HG03097 (cell line): ENCODE results near the gene DAG1.
A peak's percentile ranks its signal among the peaks of the same experiment; 100 is the strongest.

Experiments
- ATAC-seq: cut with Tn5 transposase; IDR thresholded peaks from one replicate; pipeline ENCODE4 v1.9.1; 2021; ENCODE audit not compliant: unreplicated experiment, low FRiP score

Gene DAG1

DNA sequence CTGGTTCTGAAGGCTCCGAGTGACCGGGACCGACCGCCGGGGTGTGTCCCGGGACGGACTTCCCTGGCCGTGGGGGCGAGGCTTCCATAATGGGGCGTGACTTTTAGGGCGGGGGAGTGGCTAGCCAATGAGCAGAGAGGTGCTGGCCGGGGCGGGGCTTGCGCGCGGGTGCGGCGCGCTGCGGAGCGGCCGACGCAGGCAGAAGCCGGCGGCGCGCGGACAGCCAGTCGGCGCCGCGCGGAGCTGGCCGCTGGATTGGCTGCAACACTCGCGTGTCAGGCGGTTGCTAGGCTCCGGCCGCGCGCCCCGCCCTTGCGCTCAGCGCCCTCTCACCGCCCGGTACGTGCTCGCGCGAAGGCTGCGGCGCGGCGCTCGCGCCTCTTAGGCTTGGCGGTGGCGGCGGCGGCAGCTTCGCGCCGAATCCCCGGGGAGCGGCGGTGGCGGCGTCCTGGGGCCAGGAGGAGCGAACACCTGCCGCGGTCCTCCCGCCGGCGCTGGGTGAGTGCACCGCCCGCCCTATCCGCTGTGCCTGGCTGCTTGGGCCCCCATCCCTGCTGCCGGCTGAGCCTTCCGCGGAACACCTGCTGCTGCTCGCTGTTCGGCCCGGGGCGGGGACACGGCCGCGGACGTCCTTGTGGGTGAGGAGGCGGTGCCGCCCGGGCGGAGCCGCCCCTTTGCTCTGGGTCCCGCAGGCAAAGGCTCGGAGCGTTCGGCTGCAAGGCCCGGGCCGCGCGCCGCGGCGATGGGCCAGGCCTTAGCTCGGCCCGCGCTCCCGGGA lies at the start of gene DAG1:
Gene DAG1 (plus strand): TSS at position 332 of the 778 bp plus-strand sequence. CDS start 40,268 bp downstream, outside the sequence.
- peak; percentile 80 for ATAC-seq

DNA sequence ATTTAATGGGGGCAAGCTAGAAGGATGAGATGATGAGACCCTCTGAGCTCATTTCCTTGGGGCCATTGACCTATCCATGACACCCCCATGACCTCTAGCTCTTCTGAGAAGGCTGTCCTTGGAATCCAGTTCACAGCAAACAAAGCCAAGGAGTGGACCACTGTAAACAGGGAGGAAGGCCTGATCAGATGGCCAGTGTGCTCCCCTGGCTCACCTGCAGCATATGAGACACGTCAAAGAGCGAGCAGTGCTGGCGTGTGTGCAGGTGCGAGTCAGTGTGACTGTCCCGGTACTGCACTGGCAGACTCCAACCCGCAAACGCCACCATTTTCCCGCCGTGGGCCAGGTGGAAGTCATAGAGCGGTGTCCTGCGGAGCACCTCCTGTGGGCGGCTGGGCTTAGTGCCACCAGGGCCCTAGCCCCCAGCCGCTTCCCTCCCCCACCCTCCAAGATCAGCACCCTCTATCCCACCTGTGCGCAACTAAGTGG lies 48.1 kb upstream of the DAG1 start:
- ATAC-seq: no peak

DNA sequence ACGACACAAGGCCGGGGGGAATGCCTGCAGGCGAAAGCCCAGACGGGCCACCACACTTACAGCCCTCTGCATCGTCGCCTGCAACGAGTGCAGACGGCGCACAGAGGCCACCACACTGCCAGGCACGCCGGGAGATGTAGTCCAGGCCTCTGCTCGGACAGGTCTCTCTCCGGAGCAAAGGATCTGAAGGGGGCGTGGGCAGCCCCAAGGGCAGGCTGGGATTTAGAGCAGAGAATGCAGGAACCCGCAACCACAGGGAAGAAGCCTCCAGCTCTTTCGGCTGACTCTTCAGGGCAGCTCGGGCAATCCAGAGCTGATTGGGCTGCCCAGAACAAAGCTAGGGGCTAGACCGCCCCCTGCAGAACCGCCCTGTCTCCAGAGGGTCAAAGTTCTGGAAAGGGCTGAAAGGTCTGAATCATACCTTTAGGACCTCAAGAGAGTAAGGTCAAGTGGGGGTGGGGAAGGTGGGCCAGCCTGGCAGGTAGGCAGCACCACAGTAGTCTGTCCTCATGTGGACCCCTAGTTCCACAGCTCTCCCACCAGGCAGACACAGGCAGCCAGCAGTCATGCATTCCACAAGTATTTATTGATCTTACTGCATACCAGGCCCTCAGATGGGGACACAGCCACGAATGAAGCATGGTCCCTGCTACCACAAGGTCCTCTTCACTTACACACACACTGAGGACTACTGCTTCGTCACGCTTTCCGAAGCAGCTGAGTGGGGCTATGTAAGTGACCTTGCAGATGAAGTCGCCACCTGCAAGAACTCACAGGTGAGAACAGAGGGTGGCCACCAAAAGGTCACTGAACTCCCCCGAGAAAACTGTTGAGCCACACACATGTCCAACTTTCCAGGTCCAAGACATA lies 47.5 kb upstream of the DAG1 start, which contains the start of gene AMT:
Gene AMT (minus strand): TSS at position 95 of the 870 bp plus-strand sequence. CDS start 23 bp downstream, at position 72.
- ATAC-seq: no peak

DNA sequence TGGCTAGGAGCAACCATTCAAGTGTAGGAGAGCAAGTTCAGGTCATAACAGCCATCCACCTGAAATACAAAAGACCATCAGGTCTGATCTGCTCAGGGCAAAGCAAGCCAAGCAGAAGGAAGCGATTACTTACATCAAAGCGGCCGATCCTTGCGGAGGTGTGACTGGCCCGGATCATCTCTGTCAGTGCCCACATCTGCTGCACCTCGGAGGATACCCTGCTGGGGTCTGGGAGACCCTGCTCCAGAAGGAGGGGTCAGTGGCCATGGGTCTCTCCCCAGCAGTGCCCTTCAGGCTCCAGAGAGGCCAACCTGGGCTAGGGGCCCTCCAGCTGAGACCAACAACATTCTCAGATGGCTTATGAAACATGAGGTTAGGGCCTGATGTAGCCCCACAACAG lies 45.3 kb upstream of the DAG1 start:
- no peak for ATAC-seq

DNA sequence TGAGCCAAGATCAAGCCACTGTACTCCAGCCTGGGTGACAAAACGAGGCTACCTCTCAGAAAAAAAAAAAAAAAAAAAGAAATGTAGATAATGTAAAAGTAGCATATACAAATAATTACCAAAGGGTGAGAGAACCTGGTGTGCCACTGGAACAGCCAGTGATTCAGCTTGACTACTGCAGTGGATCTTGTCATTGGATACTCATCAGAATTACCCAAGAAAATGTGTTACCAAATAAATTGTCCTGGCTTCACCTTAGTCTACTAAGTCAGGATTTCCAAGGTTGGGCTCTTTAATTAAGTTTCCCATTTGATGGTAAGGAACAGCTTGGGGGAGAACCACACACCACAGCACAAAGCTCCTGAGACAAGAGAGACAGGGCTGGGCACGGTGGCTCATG lies 42.5 kb upstream of the DAG1 start:
- ATAC-seq: no peak

DNA sequence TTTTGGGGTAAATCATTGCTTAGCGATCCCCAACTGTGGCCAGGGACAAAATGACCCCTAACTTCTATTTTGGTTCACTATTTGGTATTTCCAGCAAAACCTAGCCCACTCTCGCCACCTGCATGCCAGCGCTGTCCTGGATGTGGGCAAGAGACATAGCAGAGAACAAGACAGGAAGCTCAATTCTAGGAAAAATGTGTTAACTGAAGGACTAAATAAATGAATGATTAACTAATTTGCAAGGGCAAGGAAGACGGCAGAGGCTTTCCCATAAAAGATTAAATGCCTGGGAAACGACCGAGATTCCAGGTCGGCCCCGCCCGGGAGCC lies 41.4 kb upstream of the DAG1 start:
- no peak for ATAC-seq

DNA sequence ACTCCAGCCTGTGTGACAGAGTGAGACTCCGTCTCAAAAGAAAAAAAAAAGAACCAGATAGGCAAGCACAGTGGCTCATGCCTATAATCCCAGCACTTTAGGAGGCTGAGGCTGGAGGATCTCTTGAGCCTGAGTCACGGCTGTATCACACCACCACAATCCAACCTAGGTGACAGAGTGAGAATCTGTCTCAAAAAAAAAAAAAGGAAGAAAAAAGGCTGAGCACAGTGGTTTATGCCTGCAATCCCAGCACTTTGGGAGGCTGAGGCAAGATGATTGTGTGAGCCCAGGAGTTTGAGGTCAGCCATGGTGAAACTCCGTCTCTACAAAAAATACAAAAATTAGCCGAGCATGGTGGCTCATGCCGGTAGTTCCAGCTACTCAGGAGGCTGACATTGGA lies 35.3 kb upstream of the DAG1 start:
- ATAC-seq: no peak

DNA sequence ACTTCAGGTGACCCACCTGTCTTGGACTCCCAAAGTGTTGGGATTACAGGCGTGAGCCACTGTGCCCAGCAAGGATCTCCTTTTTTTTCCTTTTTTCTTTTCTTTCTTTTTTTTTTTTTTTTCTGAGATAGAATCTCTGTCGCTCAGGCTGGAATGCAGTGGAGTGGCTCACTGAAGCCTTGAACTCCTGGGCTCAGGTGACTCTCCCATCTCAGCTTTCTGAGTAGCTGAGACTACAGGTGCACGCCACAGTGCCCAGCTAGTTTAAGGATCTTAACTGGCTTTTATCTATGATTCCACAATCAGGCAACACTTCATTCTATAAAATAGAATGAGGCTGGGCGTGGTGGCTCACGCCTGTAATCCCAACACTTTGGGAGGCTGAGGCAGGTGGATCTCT lies 24.7 kb upstream of the DAG1 start:
- no peak for ATAC-seq

DNA sequence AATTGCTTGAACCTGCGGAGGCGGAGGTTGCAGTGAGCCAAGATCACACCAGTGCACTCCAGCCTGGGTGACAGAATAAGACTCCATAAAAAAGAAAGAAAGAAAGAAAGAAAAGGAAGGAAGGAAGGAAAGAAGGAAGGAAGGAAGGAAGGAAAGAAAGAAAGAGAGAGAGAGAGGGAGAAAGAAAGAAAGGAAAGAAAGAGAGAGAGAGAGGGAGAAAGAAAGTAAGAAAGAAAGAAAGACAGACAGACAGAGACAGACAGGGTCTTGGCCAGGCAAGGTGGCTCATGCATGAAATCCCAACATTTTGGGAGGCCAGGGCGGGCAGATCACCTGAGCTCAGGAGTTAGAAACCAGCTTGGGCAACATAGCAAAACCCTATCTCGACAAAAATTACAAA lies 16.4 kb upstream of the DAG1 start:
- no peak for ATAC-seq

DNA sequence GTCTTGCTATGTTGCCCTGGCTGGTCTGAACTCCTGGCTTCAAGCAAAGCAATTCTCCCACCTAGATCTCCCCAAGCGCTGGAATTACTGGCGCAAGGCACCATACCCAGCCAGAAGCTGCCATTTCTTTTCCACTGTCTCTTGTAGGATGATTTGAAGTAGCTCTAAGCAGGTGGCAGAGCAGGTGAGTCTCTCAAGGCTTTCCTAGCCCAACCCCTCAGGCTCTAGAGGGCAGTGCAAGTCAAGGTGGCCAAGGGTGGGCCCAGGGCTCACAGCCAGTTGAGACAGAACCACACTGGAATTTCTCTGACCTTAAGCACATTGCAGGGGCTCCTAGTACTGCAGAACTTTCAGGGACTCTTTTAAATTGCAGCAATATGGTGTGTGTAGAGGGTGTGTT lies 15.6 kb upstream of the DAG1 start:
- no peak for ATAC-seq

DNA sequence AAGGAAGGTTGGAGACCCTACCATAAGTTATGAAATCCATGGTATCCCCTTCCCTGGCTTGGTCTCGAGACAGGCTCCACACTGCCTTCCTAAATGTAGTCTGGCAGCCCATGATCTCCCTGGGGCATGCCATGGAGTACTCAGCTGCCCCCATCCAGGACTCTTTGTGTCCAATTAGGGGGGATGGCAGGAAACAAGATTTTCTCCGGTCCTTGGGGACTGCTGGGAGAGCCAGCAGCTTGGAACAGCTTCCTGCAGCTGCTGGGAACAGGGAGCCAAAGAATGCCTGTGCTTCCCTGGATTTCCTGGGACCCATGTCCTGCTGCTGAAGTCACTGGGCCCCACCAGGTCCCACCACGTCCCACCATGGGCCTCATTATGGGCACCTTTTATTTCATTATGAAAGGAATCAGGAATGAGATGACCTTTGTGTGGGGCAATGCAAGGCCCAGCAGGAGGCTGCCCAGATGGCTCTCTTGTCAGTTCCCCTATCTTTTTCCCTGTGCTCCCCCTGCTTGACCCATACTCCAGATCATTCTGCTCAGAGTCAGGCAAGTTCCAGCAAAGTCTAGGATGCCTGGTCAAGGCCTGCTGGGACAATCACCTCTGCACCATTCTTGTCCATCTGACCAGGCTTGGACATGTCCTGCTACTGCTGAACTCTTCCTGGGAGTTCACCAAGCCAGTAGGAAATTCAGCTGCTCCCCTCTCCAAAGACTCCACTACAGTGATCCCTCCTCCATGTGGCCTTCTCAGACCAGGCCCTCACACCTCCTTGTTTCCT lies 15.0 kb upstream of the DAG1 start:
- no peak for ATAC-seq

DNA sequence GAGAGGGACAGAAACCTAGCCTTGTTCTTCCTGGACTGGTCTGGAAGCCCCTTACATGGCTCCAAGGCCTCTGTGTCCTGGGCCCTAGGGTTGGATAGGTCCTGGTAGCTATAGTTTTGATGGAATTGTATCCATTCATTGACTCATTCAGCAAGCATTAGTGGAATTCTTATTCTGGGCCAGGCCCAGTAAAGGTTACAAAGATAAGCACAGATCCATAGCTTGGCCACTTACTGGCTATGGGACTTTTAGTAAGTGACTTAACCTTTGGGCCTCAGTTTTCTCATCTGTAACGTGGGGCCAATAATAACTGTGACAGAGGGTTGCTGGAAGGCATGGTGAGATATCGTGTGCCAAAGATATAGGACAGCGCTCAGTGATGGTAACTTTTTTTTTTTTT lies 13.6 kb upstream of the DAG1 start:
- ATAC-seq: no peak

DNA sequence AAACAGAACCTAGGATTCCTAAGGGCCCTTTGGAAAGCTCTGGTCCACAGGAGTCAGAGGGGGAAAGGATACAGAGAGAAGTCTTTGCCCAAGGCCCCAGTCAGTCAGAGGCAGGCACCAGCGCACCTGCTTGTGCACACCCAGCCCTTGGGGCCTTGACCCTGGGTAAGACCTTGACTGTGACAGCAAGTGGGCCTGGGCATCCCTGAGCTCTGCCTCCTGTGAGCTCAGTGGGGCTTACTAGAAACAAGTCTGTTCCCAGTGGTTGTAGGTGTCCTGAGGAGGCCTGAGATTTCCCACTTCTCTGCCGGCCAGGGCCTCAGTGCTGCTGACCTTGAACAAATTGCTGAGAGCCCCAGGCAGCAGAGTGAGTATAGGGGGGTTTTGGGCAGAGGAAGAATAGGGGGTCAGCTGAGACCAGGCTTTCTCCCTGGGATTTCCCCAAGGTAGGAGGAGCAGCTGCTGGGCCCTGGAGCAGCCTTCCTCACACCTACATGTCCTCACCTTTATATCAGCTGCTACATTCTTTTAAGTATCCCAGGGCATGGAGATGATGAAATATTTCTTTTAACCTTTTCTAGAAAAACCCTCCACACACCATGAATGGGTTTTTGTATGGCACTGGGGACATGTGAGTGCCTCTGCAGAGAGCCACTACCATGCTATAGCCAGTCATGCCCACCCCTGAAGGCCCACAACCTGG lies 9.7 kb upstream of the DAG1 start:
- no peak for ATAC-seq

DNA sequence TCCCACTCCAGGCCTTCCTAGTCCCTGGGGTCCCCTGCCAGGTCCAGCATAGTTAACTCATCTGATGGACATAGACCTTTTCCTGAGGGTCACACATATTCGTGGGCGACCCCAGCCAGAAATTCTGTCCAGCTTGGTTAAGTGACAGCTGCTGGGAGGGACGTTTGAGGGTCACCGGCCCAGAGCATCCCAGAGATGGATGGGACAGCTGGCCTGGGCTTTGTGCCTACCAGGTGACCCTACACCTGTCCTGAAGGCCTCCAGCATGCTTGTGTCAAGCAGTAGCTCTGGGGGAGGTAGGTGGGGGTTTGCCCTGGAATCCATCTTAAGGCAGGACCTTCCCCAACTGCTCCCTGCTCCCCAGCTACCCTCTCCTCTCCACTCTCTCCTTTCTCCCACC lies 9.1 kb upstream of the DAG1 start:
- no peak for ATAC-seq

DNA sequence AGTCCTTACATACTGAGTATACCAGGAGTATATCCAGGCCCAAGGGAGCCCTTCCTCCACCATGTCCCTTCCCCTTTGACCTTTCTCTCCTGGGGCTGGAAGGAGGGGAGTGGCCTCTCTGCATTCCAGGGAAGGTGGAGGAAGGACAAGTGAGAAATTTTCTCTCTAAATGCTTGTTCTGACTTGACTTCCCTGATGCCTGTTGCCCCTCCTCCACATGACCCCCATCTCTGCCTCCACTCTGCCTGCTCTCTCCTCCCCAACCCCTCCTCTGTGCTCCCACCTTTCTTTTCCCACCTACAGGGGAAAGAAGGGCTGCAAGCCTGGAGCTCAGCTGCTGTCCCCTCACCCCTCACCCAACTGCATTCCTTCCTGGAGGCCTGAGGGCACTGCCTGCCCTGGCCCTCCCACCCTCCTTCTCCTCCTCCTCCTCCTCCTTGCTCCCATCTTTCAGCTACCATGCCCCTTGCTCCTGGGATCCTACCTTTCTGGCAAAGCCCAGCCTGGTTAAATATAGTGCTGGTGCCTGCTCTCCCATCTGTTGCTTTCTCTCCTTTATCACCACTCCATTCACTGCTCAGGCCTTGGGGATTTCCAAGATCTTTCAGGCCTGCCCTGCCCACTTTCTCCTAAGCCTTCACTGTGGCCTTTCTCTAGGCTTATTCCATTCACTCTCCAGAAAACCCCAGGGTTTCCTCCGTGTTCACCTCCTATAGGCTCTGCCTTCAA lies 8.5 kb upstream of the DAG1 start:
- ATAC-seq: no peak

DNA sequence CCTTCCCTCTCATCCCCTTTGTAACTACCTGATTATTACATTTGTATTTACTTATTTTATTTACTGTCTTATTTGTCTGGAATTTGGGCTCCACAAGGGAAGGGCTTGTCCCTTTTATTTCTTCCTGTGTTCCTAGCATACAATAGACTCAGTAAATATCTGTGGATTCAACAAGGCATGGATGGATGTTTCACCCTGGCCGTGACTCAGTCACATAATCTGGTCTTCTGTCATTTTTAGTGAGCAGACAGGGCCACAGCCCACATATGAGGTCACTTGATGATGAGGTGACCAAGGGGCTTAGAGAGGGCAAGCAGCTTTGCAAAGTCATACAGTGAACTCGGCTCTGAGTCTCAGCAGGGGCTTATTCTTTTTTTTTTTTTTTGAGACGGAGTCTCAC lies 7.8 kb upstream of the DAG1 start:
- ATAC-seq: no peak

DNA sequence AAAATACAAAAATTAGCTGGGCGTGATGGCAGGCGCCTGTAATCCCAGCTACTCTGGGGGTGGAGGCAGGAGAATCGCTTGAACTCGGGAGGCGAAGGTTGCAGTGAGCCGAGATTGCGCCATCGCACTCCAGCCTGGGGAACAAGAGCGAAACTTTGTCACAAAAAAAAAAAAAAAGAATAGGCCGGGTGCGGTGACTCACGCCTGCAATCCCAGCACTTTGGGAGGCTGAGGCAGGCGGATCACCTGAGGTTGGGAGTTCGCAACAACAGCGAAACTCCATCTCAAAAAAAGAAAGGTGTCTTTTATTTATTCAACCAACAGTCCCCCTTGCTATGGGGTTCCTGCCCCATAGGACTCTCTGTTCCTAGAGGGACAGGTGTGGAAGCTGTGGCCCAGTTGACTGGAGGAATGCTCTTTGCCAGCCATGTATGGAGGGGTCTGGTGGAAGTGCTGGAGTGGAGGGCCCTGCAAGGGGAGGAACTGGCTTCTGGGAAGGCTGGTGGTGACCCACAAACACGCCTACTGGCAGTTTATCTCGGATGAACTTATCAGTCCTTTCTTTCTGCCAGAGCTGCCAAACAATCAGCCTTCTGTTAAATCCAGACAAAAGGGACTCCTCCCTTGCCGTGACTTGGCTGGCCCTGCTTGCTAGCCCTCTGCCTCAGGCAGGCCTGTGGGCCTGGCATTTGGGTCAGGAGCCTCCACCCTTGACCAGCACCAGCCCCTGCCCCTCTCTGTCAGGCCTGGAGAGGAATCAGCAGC lies 4.6 kb upstream of the DAG1 start:
- no peak for ATAC-seq

DNA sequence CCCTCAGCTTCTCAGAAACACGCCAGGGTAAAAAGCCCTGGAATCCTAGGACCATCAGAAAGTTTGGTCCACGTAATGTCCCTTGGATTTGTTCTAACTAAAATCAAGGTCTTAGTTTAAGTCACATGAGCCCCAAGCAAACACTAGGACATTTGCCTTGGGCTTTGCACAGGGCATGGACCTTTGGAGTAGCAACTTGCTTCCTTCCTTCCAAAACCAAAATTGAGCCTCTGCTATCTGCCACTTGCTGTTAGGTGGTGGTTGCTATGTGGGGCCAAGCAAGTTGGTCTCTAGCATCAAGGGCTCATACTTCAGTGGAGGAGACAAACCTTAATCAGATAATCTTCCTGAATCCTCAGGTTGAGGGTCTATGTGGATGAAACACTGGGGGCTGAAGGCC lies 4.0 kb upstream of the DAG1 start:
- ATAC-seq: no peak
